ENCODE data around the gene SMIM11. TPM values are rescaled to one million over a fixed set of nuclear protein-coding genes. Genes with fewer than 3 reads are reported as not detected.

SMIM11 gene
- total RNA-seq, 1 experiment from 2014 or later = 1.3 TPM

DNA sequence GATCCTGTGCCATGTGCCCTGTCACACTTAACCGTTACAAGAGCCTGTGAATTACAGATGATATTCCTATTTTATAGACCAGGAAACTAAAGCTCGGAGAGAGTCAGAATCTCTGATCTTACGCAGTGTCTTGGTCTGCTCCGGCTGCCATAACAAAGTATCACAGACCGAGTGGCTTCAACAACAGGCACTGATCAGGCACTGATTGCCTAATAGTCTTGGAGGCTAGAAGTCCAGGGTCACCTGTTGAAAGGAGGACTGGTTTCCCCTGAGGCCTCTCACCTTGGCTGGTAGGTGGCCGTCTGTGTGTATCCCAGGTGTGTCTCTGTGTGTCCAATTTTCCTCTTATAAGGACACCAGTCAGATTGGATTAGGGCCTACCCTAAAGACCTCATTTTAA lies 43.0 kb upstream of the SMIM11 start:
- Histone ChIP-seq H3K27me3 (replicated peaks; ENCODE audit: insufficient read depth, low read depth, low read length, poor library complexity) (no peaks in the 10 kb centered on the region), H3K4me1 (ENCODE audit: insufficient read depth, low read length, poor library complexity, severe bottlenecking) (no peaks in the 10 kb centered on the region), H3K27ac (ENCODE audit: low read depth, low read length, poor library complexity, severe bottlenecking) (no peak overlapping the region), H3K4me3 (ENCODE audit: low read depth, low read length, poor library complexity, severe bottlenecking) (no peak overlapping the region), H3K36me3 (ENCODE audit: insufficient read depth, low read length, poor library complexity, severe bottlenecking) (no peaks in the 10 kb centered on the region), H3K9me3 (ENCODE audit: low read depth, low read length, poor library complexity, severe bottlenecking) (no peaks in the 10 kb centered on the region)
- intact Hi-C loops (cut with micrococcal nuclease; ENCODE audit: unreplicated experiment) = no loop called here
- CTCF ChIA-PET = interaction anchor here (0.6 kb wide), 1 partner anchor 15 kb away, joined by 6 read pairs; no protein-coding TSS in a partner anchor
- TF ChIP-seq CTCF (conservative IDR thresholded peaks at IDR 0.05; ENCODE audit: low read depth, low read length) (no peak), EZH2 (IDR thresholded peaks at IDR 0.05; ENCODE audit: borderline replicate concordance, low read depth, low read length, poor library complexity, severe bottlenecking) (no peak)
- DNase-seq (ENCODE audit: low spot score) = no peak
- POLR2A ChIA-PET (ENCODE audit: low non-redundant PET) = no interaction called here
- no TSS peak for BruUV-seq (replicated peaks)

DNA sequence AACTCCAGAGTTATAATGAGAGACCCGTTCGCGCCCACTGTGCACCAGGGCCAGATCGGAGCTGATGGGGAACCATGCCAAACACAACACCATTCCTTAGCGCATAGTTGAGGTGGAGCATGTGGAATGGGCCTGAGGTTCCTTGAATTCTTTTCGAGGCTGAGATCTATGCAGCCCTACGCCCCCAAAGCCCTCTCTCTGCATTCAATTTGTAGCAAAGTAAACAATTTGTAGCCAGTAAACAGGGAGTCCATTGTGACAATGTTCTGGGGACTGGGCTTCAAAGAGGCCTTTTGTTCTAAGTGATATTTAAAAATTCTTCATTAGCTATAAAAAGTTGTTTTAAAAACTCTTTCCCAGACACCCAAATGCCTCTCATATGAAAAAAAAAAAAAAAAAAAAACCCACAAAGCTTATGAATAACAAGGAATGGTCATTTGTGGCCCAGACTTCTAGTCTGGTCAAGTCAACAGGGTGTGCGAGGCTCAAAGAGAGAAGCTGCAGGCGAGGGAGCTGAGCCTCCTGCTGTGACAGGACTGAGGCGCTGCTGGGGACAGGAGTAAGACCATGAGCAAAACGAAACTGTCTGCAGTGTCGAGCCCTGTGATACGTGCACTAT lies 42.1 kb upstream of the SMIM11 start:
- Histone ChIP-seq H3K9me3 (ENCODE audit: low read depth, low read length, poor library complexity, severe bottlenecking) (no peaks in the 10 kb centered on the region), H3K27ac (ENCODE audit: low read depth, low read length, poor library complexity, severe bottlenecking) (no peak overlapping the region), H3K4me1 (ENCODE audit: insufficient read depth, low read length, poor library complexity, severe bottlenecking) (no peaks in the 10 kb centered on the region), H3K4me3 (ENCODE audit: low read depth, low read length, poor library complexity, severe bottlenecking) (no peak overlapping the region), H3K36me3 (ENCODE audit: insufficient read depth, low read length, poor library complexity, severe bottlenecking) (no peaks in the 10 kb centered on the region), H3K27me3 (replicated peaks; ENCODE audit: insufficient read depth, low read depth, low read length, poor library complexity) (no peaks in the 10 kb centered on the region)
- ChIA-PET POLR2A (ENCODE audit: low non-redundant PET) (interaction anchor here (0.6 kb wide), 1 partner anchor 24 kb away, joined by 3 read pairs; no protein-coding TSS in a partner anchor), CTCF (no interaction called here)
- no TSS peak for BruUV-seq (replicated peaks)
- intact Hi-C loops (cut with micrococcal nuclease; ENCODE audit: unreplicated experiment) = no loop called here
- DNase-seq (ENCODE audit: low spot score) = no peak
- TF ChIP-seq EZH2 (IDR thresholded peaks at IDR 0.05; ENCODE audit: borderline replicate concordance, low read depth, low read length, poor library complexity, severe bottlenecking) (no peak), CTCF (conservative IDR thresholded peaks at IDR 0.05; ENCODE audit: low read depth, low read length) (no peak)

- Histone ChIP-seq H3K9me3 (ENCODE audit: low read depth, low read length, poor library complexity, severe bottlenecking) (no peaks in the 10 kb centered on the region), H3K27me3 (replicated peaks; ENCODE audit: insufficient read depth, low read depth, low read length, poor library complexity) (no peaks in the 10 kb centered on the region), H3K4me1 (ENCODE audit: insufficient read depth, low read length, poor library complexity, severe bottlenecking) (no peaks in the 10 kb centered on the region), H3K27ac (ENCODE audit: low read depth, low read length, poor library complexity, severe bottlenecking) (no peak overlapping the region), H3K36me3 (ENCODE audit: insufficient read depth, low read length, poor library complexity, severe bottlenecking) (no peaks in the 10 kb centered on the region), H3K4me3 (ENCODE audit: low read depth, low read length, poor library complexity, severe bottlenecking) (no peak overlapping the region)
- intact Hi-C loops (cut with micrococcal nuclease; ENCODE audit: unreplicated experiment) = no loop called here
- CTCF ChIA-PET = no interaction called here
- POLR2A ChIA-PET (ENCODE audit: low non-redundant PET) = no interaction called here
- no peak for DNase-seq (ENCODE audit: low spot score)
- BruUV-seq (replicated peaks) = no TSS peak
- TF ChIP-seq EZH2 (IDR thresholded peaks at IDR 0.05; ENCODE audit: borderline replicate concordance, low read depth, low read length, poor library complexity, severe bottlenecking) (no peak), CTCF (conservative IDR thresholded peaks at IDR 0.05; ENCODE audit: low read depth, low read length) (no peak)
Observed at GRCh38 chr21:34335316-34335715, 40.0 kb upstream of the SMIM11 start.

Measured in A673 (cell line).